ENCODE data around the gene ITGAX. TPM values are rescaled to one million over a fixed set of nuclear protein-coding genes. Genes with fewer than 3 reads are reported as not detected.

Gene ITGAX
- total RNA-seq, 1 experiment from 2014 or later: not detected

GRCh38 chr16:31351942-31352325 lies 3.0 kb upstream of the ITGAX start:
- BruUV-seq (replicated peaks): no TSS peak
- Histone ChIP-seq H3K4me3 (ENCODE audit: low read depth, low read length, poor library complexity, severe bottlenecking) (no peak overlapping the region), H3K27ac (ENCODE audit: low read depth, low read length, poor library complexity, severe bottlenecking) (no peak overlapping the region), H3K9me3 (ENCODE audit: low read depth, low read length, poor library complexity, severe bottlenecking) (no peaks in the 10 kb centered on the region), H3K4me1 (ENCODE audit: insufficient read depth, low read length, poor library complexity, severe bottlenecking) (no peaks in the 10 kb centered on the region), H3K27me3 (replicated peaks; ENCODE audit: insufficient read depth, low read depth, low read length, poor library complexity) (no peaks in the 10 kb centered on the region), H3K36me3 (ENCODE audit: insufficient read depth, low read length, poor library complexity, severe bottlenecking) (no peaks in the 10 kb centered on the region)
- POLR2A ChIA-PET (ENCODE audit: low non-redundant PET): no interaction called here
- intact Hi-C loops (cut with micrococcal nuclease; ENCODE audit: unreplicated experiment): no loop called here
- CTCF ChIA-PET: no interaction called here
- TF ChIP-seq, protein P1, sequence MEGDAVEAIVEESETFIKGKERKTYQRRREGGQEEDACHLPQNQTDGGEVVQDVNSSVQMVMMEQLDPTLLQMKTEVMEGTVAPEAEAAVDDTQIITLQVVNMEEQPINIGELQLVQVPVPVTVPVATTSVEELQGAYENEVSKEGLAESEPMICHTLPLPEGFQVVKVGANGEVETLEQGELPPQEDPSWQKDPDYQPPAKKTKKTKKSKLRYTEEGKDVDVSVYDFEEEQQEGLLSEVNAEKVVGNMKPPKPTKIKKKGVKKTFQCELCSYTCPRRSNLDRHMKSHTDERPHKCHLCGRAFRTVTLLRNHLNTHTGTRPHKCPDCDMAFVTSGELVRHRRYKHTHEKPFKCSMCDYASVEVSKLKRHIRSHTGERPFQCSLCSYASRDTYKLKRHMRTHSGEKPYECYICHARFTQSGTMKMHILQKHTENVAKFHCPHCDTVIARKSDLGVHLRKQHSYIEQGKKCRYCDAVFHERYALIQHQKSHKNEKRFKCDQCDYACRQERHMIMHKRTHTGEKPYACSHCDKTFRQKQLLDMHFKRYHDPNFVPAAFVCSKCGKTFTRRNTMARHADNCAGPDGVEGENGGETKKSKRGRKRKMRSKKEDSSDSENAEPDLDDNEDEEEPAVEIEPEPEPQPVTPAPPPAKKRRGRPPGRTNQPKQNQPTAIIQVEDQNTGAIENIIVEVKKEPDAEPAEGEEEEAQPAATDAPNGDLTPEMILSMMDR (conservative IDR thresholded peaks at IDR 0.05; ENCODE audit: low read depth, low read length): no peak
- no peak for TF ChIP-seq EZH2 (IDR thresholded peaks at IDR 0.05; ENCODE audit: borderline replicate concordance, low read depth, low read length, poor library complexity, severe bottlenecking)
- DNase-seq (ENCODE audit: low spot score): no peak

DNA sequence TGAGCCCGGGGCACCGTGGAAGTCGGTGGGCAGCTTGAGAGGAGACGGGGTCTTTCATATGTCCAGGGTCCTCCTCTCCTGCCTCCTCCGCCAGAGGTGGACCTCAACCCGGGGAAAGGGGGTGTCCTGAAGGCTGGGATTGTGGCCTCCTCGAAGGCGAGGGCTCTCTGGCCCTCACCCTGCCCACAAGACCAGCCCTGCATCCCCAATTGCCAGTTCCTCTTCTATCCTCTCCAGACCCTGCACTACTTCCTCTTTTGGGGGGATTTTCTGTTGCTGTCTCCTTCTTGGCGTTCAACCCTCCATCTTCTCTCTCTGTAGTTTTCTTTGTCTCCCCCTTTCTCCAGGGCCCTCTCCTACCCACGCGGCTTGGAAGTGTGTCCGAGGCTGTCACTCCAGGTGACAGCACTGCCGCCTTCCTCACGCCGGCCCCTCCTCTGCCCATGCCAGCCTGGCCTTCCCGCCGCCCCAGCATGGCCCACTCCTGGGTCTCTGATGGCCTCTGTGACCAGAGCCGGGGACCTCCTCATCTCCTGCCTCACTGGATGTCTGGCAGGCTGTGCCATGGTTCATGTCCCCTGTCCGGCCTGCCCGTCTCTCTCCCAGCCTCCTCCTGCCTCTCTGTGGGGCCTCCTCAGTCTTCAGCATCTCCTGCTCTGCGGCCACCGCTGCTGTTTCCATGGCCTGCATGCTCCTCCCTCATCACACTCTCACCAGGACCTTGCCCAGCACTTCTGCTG lies 2.4 kb upstream of the ITGAX start:
- ChIA-PET CTCF (no interaction called here), POLR2A (ENCODE audit: low non-redundant PET) (no interaction called here)
- Histone ChIP-seq H3K9me3 (ENCODE audit: low read depth, low read length, poor library complexity, severe bottlenecking) (no peaks in the 10 kb centered on the region), H3K4me3 (ENCODE audit: low read depth, low read length, poor library complexity, severe bottlenecking) (no peak overlapping the region), H3K27ac (ENCODE audit: low read depth, low read length, poor library complexity, severe bottlenecking) (no peak overlapping the region), H3K27me3 (replicated peaks; ENCODE audit: insufficient read depth, low read depth, low read length, poor library complexity) (no peaks in the 10 kb centered on the region), H3K36me3 (ENCODE audit: insufficient read depth, low read length, poor library complexity, severe bottlenecking) (no peaks in the 10 kb centered on the region), H3K4me1 (ENCODE audit: insufficient read depth, low read length, poor library complexity, severe bottlenecking) (no peaks in the 10 kb centered on the region)
- DNase-seq (ENCODE audit: low spot score): no peak
- BruUV-seq (replicated peaks): no TSS peak
- intact Hi-C loops (cut with micrococcal nuclease; ENCODE audit: unreplicated experiment): no loop called here
- TF ChIP-seq EZH2 (IDR thresholded peaks at IDR 0.05; ENCODE audit: borderline replicate concordance, low read depth, low read length, poor library complexity, severe bottlenecking): no peak
- TF ChIP-seq, protein P1 (conservative IDR thresholded peaks at IDR 0.05; ENCODE audit: low read depth, low read length): no peak

DNA sequence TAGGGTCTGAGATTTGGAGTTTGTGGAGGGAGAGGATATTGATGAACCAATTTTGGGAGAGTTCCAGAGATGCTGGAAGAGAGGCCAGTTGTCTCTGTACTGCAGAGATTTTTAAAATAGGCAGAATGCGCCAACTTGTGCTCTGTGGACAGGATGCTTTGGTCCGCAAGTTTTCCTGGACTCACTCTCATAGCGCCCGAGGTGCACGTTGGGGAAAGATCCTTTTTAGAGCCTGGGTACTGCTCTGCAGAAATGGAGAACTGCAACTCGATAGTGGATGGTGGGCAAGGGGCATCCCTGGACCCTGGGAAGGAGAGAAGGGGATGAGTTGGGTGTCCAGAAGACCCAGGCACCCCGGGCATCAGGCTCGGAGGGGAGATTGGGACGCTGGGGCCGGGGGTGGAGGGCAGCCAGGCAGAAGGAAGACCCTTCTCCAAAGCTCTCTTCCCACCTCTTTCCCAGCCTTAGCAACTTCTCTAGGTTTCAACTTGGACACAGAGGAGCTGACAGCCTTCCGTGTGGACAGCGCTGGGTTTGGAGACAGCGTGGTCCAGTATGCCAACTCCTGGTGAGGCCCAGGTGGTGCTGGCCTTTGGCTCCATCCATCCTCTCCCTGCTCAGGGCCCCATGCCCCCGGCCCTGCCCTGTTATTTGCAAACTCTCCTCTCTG lies 590 bp downstream of the ITGAX start:
- H3K4me1 ChIP-seq (ENCODE audit: insufficient read depth, low read length, poor library complexity, severe bottlenecking): no peaks in the 10 kb centered on the region
- no peaks in the 10 kb centered on the region for H3K36me3 ChIP-seq (ENCODE audit: insufficient read depth, low read length, poor library complexity, severe bottlenecking)
- ChIA-PET CTCF (no interaction called here), POLR2A (ENCODE audit: low non-redundant PET) (no interaction called here)
- no peak overlapping the region for H3K27ac ChIP-seq (ENCODE audit: low read depth, low read length, poor library complexity, severe bottlenecking)
- BruUV-seq (replicated peaks): no TSS peak
- H3K27me3 ChIP-seq (replicated peaks; ENCODE audit: insufficient read depth, low read depth, low read length, poor library complexity): no peaks in the 10 kb centered on the region
- DNase-seq (ENCODE audit: low spot score): no peak
- no peaks in the 10 kb centered on the region for H3K9me3 ChIP-seq (ENCODE audit: low read depth, low read length, poor library complexity, severe bottlenecking)
- no peak overlapping the region for H3K4me3 ChIP-seq (ENCODE audit: low read depth, low read length, poor library complexity, severe bottlenecking)
- TF ChIP-seq EZH2 (IDR thresholded peaks at IDR 0.05; ENCODE audit: borderline replicate concordance, low read depth, low read length, poor library complexity, severe bottlenecking): no peak
- TF ChIP-seq, protein P1 (conservative IDR thresholded peaks at IDR 0.05; ENCODE audit: low read depth, low read length): no peak
- intact Hi-C loops (cut with micrococcal nuclease; ENCODE audit: unreplicated experiment): no loop called here

All from A673 (cell line).